ENCODE measurements around the gene MTFP1.
"Not testable (repeated sequence)": the region's sequence is repeated elsewhere in the genome, so short reads cannot be mapped to it uniquely, and the experiment has no call there.

Gene MTFP1

GRCh38 chr22:30426388-30427353 lies 1.1 kb downstream of the MTFP1 start:
- no peak for FAIRE-seq

- FAIRE-seq = no peak
Observed at GRCh38 chr22:30427871-30428270, 2.3 kb downstream of the MTFP1 start.

GRCh38 chr22:30429887-30430286 lies 4.3 kb downstream of the MTFP1 start:
- FAIRE-seq = no peak

DNA sequence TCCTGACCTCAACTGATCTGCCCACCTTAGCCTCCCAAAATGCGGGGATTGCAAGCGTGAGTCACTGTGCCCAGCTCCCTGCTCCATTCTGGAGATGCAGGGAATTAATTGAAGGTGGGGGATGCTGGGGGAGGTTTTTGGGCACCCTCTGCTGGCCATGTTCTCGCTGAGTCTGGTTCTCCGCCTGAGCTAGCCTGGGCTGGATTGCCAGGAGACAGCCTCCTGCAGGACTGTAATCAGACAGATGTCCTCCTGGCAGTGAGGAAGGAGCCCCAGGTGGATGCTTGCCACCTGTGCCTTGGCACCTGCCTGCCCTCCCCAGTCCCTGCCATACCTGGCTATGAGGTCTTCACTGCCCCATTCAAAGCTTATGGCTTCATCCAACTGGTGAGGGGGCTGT lies 5.4 kb downstream of the MTFP1 start:
- FAIRE-seq = no peak

DNA sequence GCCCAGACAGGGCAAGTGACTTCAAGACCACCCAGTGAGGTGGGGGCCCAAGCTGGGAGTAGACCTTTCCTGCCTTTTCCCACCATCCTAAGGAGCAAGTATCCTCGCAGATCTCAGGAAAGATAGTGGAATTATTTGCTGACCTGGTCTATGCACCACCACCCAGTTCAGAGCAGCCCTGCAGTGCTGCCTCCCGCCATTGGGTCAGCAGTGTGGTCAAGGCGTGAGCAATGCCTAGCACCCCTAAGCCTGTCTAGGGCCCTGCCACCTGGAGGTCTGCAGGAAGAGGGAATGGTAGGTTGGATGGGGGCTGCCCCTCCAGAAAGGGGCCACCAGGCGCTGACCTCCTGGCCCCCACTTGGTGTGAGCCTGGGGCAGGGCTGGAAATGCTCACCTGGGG lies 6.5 kb downstream of the MTFP1 start:
- FAIRE-seq = no peak

DNA sequence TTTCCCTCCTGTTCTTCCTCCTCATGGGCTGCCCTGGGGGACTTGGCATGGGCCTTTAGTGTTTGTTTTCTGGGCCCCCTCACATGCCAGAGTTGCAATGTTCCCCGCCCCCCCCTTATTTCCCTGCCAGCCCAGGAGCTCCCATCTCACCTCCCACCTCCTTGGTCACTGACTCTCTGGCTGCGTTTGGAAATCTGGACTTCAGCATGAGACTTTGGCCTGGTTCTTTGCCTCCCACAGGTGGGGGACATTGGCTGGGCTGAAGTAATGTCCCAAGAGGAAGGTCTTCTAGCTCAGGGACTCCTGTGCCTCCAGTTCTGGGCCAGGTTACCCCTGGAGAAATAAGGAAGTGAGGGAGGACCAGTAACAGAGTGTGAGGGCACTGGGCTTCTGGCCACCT lies 7.0 kb downstream of the MTFP1 start:
- no peak for FAIRE-seq

- no peak for FAIRE-seq
Observed at GRCh38 chr22:30433227-30433626, 7.7 kb downstream of the MTFP1 start.

GRCh38 chr22:30433773-30434172 lies 8.2 kb downstream of the MTFP1 start:
- FAIRE-seq = no peak

DNA sequence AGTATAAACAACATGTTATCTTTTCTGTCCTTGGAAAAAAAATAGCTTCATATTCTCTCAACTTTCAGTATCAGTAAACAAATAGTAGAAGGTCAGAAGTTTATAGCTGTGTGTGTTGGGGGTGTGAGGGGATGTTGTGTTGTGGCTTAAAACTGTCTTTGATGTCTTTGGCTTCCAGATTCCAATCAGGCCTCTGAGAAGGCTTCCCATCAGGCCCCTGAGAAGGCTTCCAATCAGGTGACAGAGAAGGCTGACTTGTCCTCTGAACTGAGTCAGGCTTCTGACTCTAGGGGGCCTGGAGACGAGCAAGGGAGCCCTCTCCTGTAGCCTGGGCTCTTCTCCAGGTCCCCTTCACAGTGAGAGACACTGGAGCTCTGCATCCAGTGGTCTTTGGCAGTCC lies 9.3 kb downstream of the MTFP1 start:
- no peak for FAIRE-seq

GRCh38 chr22:30435674-30436126 lies 10.1 kb downstream of the MTFP1 start:
- no peak for FAIRE-seq

- no peak for FAIRE-seq
Observed at GRCh38 chr22:30436196-30436595, 10.6 kb downstream of the MTFP1 start.

- no peak for FAIRE-seq
Observed at GRCh38 chr22:30438559-30438958, 13.0 kb downstream of the MTFP1 start.

GRCh38 chr22:30439226-30439625 lies 13.7 kb downstream of the MTFP1 start:
- no peak for FAIRE-seq

- FAIRE-seq = no peak
Observed at GRCh38 chr22:30439836-30440235, 14.3 kb downstream of the MTFP1 start.

DNA sequence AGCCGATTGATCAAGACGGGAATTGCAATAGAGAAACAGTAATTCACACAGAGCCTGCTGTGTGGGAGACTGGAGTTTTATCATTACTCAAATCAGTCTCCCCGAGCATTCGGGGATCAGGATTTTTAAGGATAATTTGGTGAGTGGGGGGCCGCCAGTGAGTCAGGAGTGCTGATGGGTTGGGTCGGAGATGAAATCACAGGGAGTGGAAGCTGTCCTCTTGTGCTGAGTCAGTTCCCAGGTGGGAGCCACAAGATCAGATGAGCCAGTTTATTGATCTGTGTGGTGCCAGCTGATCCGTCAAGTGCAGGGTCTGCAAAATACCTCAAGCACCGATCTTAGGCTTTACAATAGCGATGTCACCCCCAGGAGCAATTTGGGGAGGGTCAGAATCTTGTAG lies 15.5 kb downstream of the MTFP1 start:
- no peak for FAIRE-seq

GRCh38 chr22:30444632-30445437 lies 19.3 kb downstream of the MTFP1 start:
- no peak for FAIRE-seq

DNA sequence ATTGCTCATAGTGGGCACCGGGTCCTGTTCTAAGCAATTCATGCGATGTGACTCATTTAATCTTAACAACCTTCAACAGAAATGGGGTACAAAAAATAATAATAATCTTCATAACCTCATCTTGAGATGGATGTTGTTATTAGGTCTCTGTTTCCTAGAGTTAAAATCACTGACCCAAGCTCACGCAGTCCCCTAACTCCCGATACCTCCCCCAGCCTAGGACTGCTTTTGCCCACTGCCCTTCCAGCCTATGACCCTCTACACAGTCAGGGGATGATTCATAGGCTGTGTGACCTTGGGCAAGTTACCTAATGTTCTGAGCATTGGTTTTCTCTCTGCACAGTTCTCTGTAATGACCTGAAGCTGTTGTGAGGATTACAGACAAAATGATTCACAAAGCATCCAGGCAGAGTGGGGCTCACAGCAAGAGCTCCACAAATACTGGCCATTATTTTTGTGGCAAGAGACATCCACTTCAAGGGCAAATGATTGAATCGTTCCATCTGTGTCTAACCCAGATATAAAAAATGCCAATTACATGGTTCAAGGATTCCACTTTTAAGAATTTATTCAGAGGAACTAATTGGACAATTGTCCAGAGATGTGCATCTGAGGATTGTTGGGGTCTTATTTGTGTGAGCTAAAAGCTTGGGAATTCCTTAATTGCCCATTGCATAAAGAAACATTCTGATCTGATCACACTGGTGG lies 20.0 kb downstream of the MTFP1 start:
- no peak for FAIRE-seq

- FAIRE-seq = no peak
Observed at GRCh38 chr22:30447656-30448055, 22.1 kb downstream of the MTFP1 start.

- FAIRE-seq = not testable (repeated sequence)
Observed at GRCh38 chr22:30451488-30451887, 25.9 kb downstream of the MTFP1 start.

- FAIRE-seq = no peak
Observed at GRCh38 chr22:30452861-30453260, 27.3 kb downstream of the MTFP1 start.

- FAIRE-seq = no peak
Observed at GRCh38 chr22:30453731-30454510, 28.4 kb downstream of the MTFP1 start.
